Measurements from ENCODE around the gene UBE2V1. TPM values are rescaled to one million over a fixed set of nuclear protein-coding genes. Genes with fewer than 3 reads are reported as not detected.

UBE2V1 gene
- polyA plus RNA-seq, 1 of the 3 experiments (the other 2 are of a cell fraction): 99.7 TPM

DNA sequence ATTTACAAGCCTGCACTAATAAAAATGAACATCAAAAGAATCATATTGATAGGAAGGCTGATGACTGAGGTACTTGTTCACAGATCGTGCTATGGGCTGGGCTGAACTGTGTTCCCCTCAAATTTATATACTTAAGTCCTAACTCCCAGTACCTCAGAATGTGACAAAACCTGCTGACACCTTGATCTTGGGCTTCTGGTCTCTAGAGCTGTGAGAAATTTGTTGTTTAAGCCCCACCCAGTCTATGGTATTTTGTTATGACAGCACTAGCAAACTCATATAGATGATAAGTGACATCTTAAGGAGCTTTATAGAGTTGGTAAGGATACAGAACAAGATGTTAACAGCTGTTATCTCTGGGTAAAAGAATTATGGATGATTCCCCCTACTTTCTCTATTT lies 13.8 kb downstream of the UBE2V1 start:
- H3K4me2 ChIP-seq: no peak overlapping the region
- H4K20me1 ChIP-seq (ENCODE audit: insufficient read depth): peaks cover 83% of the 10 kb centered on the region
- 88% methylated on average over 1 of the region's 1 CpG for WGBS (ENCODE audit: low lambda C conversion rate)
- TF ChIP-seq, protein P1, sequence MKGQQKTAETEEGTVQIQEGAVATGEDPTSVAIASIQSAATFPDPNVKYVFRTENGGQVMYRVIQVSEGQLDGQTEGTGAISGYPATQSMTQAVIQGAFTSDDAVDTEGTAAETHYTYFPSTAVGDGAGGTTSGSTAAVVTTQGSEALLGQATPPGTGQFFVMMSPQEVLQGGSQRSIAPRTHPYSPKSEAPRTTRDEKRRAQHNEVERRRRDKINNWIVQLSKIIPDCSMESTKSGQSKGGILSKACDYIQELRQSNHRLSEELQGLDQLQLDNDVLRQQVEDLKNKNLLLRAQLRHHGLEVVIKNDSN (IDR thresholded peaks at IDR 0.05; ENCODE audit: borderline replicate concordance, low read depth): no peak
- H3K36me3 ChIP-seq (replicated peaks in 1 of 2; ENCODE audit: control insufficient read depth in 1 of 2, insufficient read depth in 2 of 2, low read length in 1 of 2): peaks cover 32 to 42% of the 10 kb centered on the region in 2 experiments
- peaks cover 9% of the 10 kb centered on the region for H3F3A ChIP-seq (replicated peaks; ENCODE audit: insufficient read depth)
- H3K79me2 ChIP-seq (ENCODE audit: insufficient read depth): peaks cover 100% of the 10 kb centered on the region
- H3K27ac ChIP-seq (ENCODE audit: low read depth in 2 of 2, low read length in 1 of 2): no peak overlapping the region; a peak in 1 of 4 replicates
- no peak overlapping the region for H2AFZ ChIP-seq (ENCODE audit: low read depth)
- no peaks in the 10 kb centered on the region for H3K9me3 ChIP-seq
- no peaks in the 10 kb centered on the region for H3K9me2 ChIP-seq
- CTCF ChIA-PET: interaction anchor here (1.0 to 4.4 kb wide), 6 partner anchors 13 to 120 kb away, joined by 3 to 35 read pairs (median 8); no protein-coding TSS in a partner anchor
- no peaks in the 10 kb centered on the region for H3K27me3 ChIP-seq (ENCODE audit: insufficient read depth)
- H3K4me3 ChIP-seq (ENCODE audit: low read depth in 2 of 2, low read length in 1 of 2): no peak overlapping the region
- POLR2A ChIA-PET: interaction anchor here (1.1 to 1.4 kb wide), 2 partner anchors 14 to 17 kb away, joined by 3 read pairs; no protein-coding TSS in a partner anchor
- no peak overlapping the region for H3K9ac ChIP-seq
- peaks cover 4 to 22% of the 10 kb centered on the region in 2 experiments; a peak in 3 of 4 replicates for H3K4me1 ChIP-seq (ENCODE audit: control insufficient read depth in 1 of 2, insufficient read depth in 2 of 2, low read depth in 1 of 2, low read length in 1 of 2)
- DNase-seq: no peak

DNA sequence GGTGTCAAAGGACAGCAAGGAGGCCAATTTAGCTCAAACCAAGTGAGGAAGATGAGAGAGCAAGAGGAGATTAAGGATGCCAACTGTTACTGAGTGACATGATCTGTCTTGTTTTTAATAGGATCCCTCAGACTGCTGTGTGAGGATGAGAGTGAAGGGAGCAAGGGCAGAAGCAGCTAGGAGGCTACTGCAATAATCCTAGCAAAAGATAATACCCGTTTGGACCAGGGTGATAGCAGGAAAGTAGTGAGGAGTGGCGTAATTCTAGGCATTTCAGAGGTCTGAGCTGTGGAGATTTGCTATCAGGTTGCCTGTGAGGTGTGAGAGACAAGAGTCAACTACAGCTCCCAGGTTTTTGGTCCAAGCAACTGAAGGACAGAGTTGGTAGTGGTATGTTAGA lies 14.7 kb downstream of the UBE2V1 start:
- H3K4me3 ChIP-seq (ENCODE audit: low read depth in 2 of 2, low read length in 1 of 2): no peak overlapping the region
- H4K20me1 ChIP-seq (ENCODE audit: insufficient read depth): peaks cover 83% of the 10 kb centered on the region
- TF ChIP-seq GABPA (IDR thresholded peaks at IDR 0.05; ENCODE audit: low read depth): no peak
- no peak for TF ChIP-seq JUND (IDR thresholded peaks at IDR 0.05)
- TF ChIP-seq ELF1 (IDR thresholded peaks at IDR 0.05): no peak
- no peak for TF ChIP-seq CHD2 (IDR thresholded peaks at IDR 0.05; ENCODE audit: low read length, partially characterized antibody)
- no peak for TF ChIP-seq GATA2 (CRISPR knock-in tag; IDR thresholded peaks at IDR 0.05)
- TF ChIP-seq TAF1 (IDR thresholded peaks at IDR 0.05; ENCODE audit: borderline replicate concordance, low read depth, low read length): no peak
- TF ChIP-seq, protein P2, sequence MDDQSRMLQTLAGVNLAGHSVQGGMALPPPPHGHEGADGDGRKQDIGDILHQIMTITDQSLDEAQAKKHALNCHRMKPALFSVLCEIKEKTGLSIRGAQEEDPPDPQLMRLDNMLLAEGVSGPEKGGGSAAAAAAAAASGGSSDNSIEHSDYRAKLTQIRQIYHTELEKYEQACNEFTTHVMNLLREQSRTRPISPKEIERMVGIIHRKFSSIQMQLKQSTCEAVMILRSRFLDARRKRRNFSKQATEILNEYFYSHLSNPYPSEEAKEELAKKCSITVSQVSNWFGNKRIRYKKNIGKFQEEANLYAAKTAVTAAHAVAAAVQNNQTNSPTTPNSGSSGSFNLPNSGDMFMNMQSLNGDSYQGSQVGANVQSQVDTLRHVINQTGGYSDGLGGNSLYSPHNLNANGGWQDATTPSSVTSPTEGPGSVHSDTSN (IDR thresholded peaks at IDR 0.05): no peak
- no peak for TF ChIP-seq EP300 (IDR thresholded peaks at IDR 0.05; ENCODE audit: borderline replicate concordance in 1 of 2, low read depth in 1 of 2, low read length in 1 of 2)
- TF ChIP-seq, protein P3, sequence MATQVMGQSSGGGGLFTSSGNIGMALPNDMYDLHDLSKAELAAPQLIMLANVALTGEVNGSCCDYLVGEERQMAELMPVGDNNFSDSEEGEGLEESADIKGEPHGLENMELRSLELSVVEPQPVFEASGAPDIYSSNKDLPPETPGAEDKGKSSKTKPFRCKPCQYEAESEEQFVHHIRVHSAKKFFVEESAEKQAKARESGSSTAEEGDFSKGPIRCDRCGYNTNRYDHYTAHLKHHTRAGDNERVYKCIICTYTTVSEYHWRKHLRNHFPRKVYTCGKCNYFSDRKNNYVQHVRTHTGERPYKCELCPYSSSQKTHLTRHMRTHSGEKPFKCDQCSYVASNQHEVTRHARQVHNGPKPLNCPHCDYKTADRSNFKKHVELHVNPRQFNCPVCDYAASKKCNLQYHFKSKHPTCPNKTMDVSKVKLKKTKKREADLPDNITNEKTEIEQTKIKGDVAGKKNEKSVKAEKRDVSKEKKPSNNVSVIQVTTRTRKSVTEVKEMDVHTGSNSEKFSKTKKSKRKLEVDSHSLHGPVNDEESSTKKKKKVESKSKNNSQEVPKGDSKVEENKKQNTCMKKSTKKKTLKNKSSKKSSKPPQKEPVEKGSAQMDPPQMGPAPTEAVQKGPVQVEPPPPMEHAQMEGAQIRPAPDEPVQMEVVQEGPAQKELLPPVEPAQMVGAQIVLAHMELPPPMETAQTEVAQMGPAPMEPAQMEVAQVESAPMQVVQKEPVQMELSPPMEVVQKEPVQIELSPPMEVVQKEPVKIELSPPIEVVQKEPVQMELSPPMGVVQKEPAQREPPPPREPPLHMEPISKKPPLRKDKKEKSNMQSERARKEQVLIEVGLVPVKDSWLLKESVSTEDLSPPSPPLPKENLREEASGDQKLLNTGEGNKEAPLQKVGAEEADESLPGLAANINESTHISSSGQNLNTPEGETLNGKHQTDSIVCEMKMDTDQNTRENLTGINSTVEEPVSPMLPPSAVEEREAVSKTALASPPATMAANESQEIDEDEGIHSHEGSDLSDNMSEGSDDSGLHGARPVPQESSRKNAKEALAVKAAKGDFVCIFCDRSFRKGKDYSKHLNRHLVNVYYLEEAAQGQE (IDR thresholded peaks at IDR 0.05; ENCODE audit: low read depth, low read length): no peak
- H3K9me2 ChIP-seq: no peaks in the 10 kb centered on the region
- 100% methylated on average over 2 of the region's 2 CpGs for WGBS (ENCODE audit: low lambda C conversion rate)
- H3K27me3 ChIP-seq (ENCODE audit: insufficient read depth): no peaks in the 10 kb centered on the region
- CTCF ChIA-PET: interaction anchor here (0.9 to 4.4 kb wide), 6 partner anchors 13 to 119 kb away, joined by 3 to 35 read pairs (median 13); partner anchors contain the start of gene UBE2V1
- peaks cover 6% of the 10 kb centered on the region for H3F3A ChIP-seq (replicated peaks; ENCODE audit: insufficient read depth)
- POLR2A ChIA-PET: interaction anchor here (1.1 kb wide), 1 partner anchor 18 kb away, joined by 3 read pairs; no protein-coding TSS in a partner anchor
- H2AFZ ChIP-seq (ENCODE audit: low read depth): no peak overlapping the region
- H3K79me2 ChIP-seq (ENCODE audit: insufficient read depth): peaks cover 97% of the 10 kb centered on the region
- peaks cover 36 to 45% of the 10 kb centered on the region in 2 experiments for H3K36me3 ChIP-seq (replicated peaks in 1 of 2; ENCODE audit: control insufficient read depth in 1 of 2, insufficient read depth in 2 of 2, low read length in 1 of 2)
- no peak overlapping the region for H3K9ac ChIP-seq
- H3K27ac ChIP-seq (ENCODE audit: low read depth in 2 of 2, low read length in 1 of 2): no peak overlapping the region
- H3K4me2 ChIP-seq: no peak overlapping the region
- no peak for DNase-seq
- no peaks in the 10 kb centered on the region for H3K9me3 ChIP-seq
- H3K4me1 ChIP-seq (ENCODE audit: control insufficient read depth in 1 of 2, insufficient read depth in 2 of 2, low read depth in 1 of 2, low read length in 1 of 2): peaks cover 4 to 13% of the 10 kb centered on the region in 2 experiments; a peak in 3 of 4 replicates

Measured in SK-N-SH (cell line).